Measurements from ENCODE around the gene IFNLR1.

DNA sequence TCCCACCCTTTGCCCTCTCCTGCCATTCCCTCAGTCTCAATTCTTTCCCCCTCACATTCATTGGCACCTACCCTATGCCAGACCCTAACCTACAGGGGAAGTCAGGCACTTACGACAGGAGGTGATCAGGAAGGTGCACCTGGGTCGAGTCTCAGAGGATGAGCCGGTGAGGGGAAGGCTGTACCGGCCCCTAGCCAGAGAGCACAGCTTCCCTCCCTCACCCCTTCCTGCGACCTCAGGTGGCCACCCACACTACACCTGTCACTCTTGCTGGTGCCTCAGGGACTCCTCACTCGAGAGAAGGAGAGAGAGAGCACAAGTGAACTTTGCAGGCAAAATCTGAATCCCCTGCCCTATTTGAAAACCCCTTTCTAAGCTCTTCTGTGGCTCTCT is 73.5 kb downstream of the IFNLR1 start:
- TF ChIP-seq POLR2AphosphoS5 (IDR thresholded peaks at IDR 0.05; ENCODE audit: low read depth, low read length): no peak
- no peak for TF ChIP-seq SIN3A (IDR thresholded peaks at IDR 0.05; ENCODE audit: borderline replicate concordance, insufficient read depth, low read length)
- TF ChIP-seq TAF1 (IDR thresholded peaks at IDR 0.05; ENCODE audit: borderline replicate concordance, insufficient read depth, low read length): no peak
- no peak for TF ChIP-seq REST (IDR thresholded peaks at IDR 0.05; ENCODE audit: insufficient read depth in 1 of 2, low read depth in 2 of 2, low read length in 2 of 2)

Data from PFSK-1 (cell line).